ENCODE results near the gene SLPI. TPM values are rescaled to one million over a fixed set of nuclear protein-coding genes. Genes with fewer than 3 reads are reported as not detected.

The SLPI gene
- total and polyA plus RNA-seq, 2 donors from 2014 or later = 105 to 3,615 TPM

DNA sequence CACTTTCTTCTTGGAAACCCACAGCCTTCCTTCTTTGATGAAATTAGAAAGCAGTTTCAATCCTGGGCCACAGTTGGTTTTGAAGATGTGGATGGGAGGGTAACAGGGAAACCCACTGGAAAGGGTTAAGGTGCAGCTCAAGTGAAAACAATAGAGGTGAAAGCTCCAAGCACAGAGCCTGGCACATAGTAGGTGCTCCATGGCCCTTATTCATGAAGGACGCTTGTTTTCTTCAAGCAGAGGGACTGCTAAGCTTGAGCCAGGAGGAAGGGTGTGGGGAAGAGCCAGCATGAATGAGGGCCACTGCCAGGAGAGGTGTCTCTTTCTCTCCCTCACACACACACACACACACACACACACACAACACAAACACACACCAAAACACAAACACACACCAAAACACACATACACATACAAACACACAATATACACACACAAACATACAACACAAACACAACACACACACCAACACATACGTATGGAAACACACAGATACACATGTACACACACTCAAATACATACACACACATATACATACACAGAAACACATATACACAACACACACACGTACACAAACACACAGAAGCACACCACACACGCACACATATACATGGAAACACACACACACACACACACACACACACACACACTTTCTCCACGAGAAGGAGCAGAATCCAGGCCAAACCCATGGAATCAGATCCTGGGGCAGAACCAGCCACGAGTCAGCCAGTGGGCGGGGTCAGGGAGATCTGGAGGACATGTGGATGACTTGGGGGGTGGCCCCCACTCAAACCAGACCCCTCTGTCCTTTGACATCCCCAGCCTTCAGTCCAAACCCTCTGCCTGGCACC lies 28.6 kb upstream of the SLPI start:
- H3K27ac ChIP-seq (ENCODE audit: low read depth in 2 of 2, low read length in 2 of 2) = no peak overlapping the region
- TF ChIP-seq, protein P1, sequence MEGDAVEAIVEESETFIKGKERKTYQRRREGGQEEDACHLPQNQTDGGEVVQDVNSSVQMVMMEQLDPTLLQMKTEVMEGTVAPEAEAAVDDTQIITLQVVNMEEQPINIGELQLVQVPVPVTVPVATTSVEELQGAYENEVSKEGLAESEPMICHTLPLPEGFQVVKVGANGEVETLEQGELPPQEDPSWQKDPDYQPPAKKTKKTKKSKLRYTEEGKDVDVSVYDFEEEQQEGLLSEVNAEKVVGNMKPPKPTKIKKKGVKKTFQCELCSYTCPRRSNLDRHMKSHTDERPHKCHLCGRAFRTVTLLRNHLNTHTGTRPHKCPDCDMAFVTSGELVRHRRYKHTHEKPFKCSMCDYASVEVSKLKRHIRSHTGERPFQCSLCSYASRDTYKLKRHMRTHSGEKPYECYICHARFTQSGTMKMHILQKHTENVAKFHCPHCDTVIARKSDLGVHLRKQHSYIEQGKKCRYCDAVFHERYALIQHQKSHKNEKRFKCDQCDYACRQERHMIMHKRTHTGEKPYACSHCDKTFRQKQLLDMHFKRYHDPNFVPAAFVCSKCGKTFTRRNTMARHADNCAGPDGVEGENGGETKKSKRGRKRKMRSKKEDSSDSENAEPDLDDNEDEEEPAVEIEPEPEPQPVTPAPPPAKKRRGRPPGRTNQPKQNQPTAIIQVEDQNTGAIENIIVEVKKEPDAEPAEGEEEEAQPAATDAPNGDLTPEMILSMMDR (IDR thresholded peaks at IDR 0.05; ENCODE audit: borderline replicate concordance, extremely low read depth, insufficient read depth) = no peak
- DNase-seq (no peak), FAIRE-seq (no peak)
- no peaks in the 10 kb centered on the region for H3K4me1 ChIP-seq (ENCODE audit: control insufficient read depth in 2 of 3, insufficient read depth in 2 of 3, low read depth in 1 of 3, low read length in 3 of 3)
- H3K27me3 ChIP-seq (ENCODE audit: control insufficient read depth, insufficient read depth, low read length) = no peaks in the 10 kb centered on the region
- no peak overlapping the region for H3K9ac ChIP-seq (ENCODE audit: low read length in 3 of 3)
- H3K4me3 ChIP-seq (ENCODE audit: low read length in 3 of 3) = no peak overlapping the region
- intact Hi-C loops (cut with DNase I) = no loop called here
- H3K36me3 ChIP-seq (ENCODE audit: control insufficient read depth in 2 of 3, insufficient read depth in 3 of 3, low read length in 3 of 3) = no peaks in the 10 kb centered on the region
- H3K9me3 ChIP-seq (ENCODE audit: control insufficient read depth in 2 of 3, insufficient read depth in 1 of 3, low read length in 3 of 3) = no peaks in the 10 kb centered on the region

DNA sequence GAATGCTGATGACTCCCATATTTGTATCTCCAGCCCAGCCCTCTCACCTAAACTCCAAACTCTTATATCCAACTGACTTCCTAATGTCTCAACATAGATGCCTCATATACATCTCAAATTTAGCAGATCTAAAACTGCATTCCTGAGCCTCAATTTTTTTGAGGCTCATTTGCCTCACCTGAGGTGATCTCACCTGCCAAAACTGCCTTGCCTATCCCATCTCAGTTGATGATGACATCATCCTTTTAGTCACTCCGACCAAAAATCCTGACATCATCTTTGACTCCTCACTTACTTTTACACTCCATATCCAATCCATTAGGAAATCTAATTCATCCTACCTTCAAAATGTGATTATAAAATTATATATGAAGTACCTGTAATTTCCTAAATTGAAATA lies 25.6 kb upstream of the SLPI start:
- H3K36me3 ChIP-seq (ENCODE audit: control insufficient read depth in 2 of 3, insufficient read depth in 3 of 3, low read length in 3 of 3) = no peaks in the 10 kb centered on the region
- H3K27me3 ChIP-seq (ENCODE audit: control insufficient read depth, insufficient read depth, low read length) = no peaks in the 10 kb centered on the region
- FAIRE-seq (no peak), DNase-seq (no peak)
- intact Hi-C loops (cut with DNase I) = no loop called here
- no peak overlapping the region for H3K27ac ChIP-seq (ENCODE audit: low read depth in 2 of 2, low read length in 2 of 2)
- no peaks in the 10 kb centered on the region for H3K4me1 ChIP-seq (ENCODE audit: control insufficient read depth in 2 of 3, insufficient read depth in 2 of 3, low read depth in 1 of 3, low read length in 3 of 3)
- H3K9me3 ChIP-seq (ENCODE audit: control insufficient read depth in 2 of 3, insufficient read depth in 1 of 3, low read length in 3 of 3) = no peaks in the 10 kb centered on the region
- TF ChIP-seq, protein P1 (IDR thresholded peaks at IDR 0.05; ENCODE audit: borderline replicate concordance, extremely low read depth, insufficient read depth) = no peak
- H3K9ac ChIP-seq (ENCODE audit: low read length in 3 of 3) = no peak overlapping the region
- no peak overlapping the region for H3K4me3 ChIP-seq (ENCODE audit: low read length in 3 of 3)

GRCh38 chr20:45275338-45275737 lies 21.0 kb upstream of the SLPI start:
- Histone ChIP-seq H3K36me3 (ENCODE audit: control insufficient read depth in 2 of 3, insufficient read depth in 3 of 3, low read length in 3 of 3) (no peaks in the 10 kb centered on the region), H3K9me3 (ENCODE audit: control insufficient read depth in 2 of 3, insufficient read depth in 1 of 3, low read length in 3 of 3) (no peaks in the 10 kb centered on the region), H3K4me3 (ENCODE audit: low read length in 3 of 3) (no peak overlapping the region), H3K4me1 (ENCODE audit: control insufficient read depth in 2 of 3, insufficient read depth in 2 of 3, low read depth in 1 of 3, low read length in 3 of 3) (no peaks in the 10 kb centered on the region), H3K9ac (ENCODE audit: low read length in 3 of 3) (no peak overlapping the region), H3K27ac (ENCODE audit: low read depth in 2 of 2, low read length in 2 of 2) (no peak overlapping the region), H3K27me3 (ENCODE audit: control insufficient read depth, insufficient read depth, low read length) (no peaks in the 10 kb centered on the region)
- DNase-seq (no peak), FAIRE-seq (no peak)
- intact Hi-C loops (cut with DNase I) = no loop called here
- TF ChIP-seq, protein P1 (IDR thresholded peaks at IDR 0.05; ENCODE audit: borderline replicate concordance, extremely low read depth, insufficient read depth) = no peak
